Left colon (tissue), 2 donors: Measurements from ENCODE around the gene SUCLA2. TPM values are rescaled to one million over a fixed set of nuclear protein-coding genes. Genes with fewer than 3 reads are reported as not detected.
"Not testable (repeated sequence)": the region's sequence is repeated elsewhere in the genome, so short reads cannot be mapped to it uniquely, and the experiment has no call there.

Source experiments
- ATAC-seq: fragments of 200-7000 bp; cut with Tn5 transposase; one replicate; pipeline ENCODE4 v1.9.1; 2020; ENCODE audit warnings: mild to moderate bottlenecking, moderate library complexity
- DNase-seq, 2 donors: peaks; one replicate each; pipeline ENCODE4 v3.0.0-alpha.2; 2020
- intact Hi-C, 2 donors: fragments of 100-400 bp; cut with DNase I in 1 of 2; cut with micrococcal nuclease in 1 of 2; formaldehyde crosslinking; loops; one replicate each; pipeline versions ENCODE4 v1.11.2 to v1.14.0; 2022; cut with DNase I, micrococcal nuclease
- long read RNA-seq: library from polyadenylated mRNA; unstranded; transcript quantifications from one replicate; pipeline ENCODE4 v2.0.0, GENCODE V29; 2021
- total RNA-seq, 2 donors: library from RNA; stranded (reverse); fragmentation: NEBNext Ultra II Directional; extraction: Animal tissue kit (Norgen Biotek cat#: 25700); gene quantifications; one replicate each; pipeline ENCODE4 v1.2.1, GENCODE V29; 2021
- donor health status: DM: no; HTN: no; CAD: no.
- donor health status: DM: yes; HTN: yes; CAD: no.

Gene SUCLA2
- total RNA-seq = 10 to 100 TPM; 53.0 to 62.3 TPM
- long read RNA-seq, transcript SUCLA2-219 (11 exons, 2,111 nt) = major isoform, 209 of 230 reads
- long read RNA-seq, partial matches to known transcripts = 1 of 230 reads
- long read RNA-seq, other reads (novel, unspliced or antisense) = 18 of 230 reads

- intact Hi-C loops = no loop called here
- DNase-seq = peak; percentile 91 to 93
- ATAC-seq = peak; percentile 99
Measured at GRCh38 chr13:48001114-48001881, at the start of gene SUCLA2. Gene SUCLA2 (minus strand): TSS chr13:48001273. CDS start chr13:48001269, 4 bp downstream.

DNA sequence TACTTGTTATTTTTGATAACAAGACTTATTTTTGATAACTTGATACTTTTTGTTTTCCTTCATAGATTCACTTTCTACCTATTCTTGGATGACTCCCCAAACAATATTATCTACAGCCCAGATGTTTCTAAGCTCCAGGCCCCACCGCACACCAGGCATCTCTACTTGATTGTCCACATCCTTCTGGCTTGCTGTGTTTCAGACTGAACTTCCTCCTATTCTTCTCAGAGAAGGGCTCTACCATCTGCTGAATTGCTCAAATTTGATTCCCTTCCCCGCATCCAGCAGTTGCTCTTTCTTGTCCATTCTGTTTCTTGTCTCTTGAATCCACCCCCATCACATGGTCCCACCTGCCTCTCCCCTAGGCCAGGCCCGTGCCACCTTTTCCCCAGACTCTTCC, 49.5 kb upstream of the SUCLA2 start:
- DNase-seq = no peak
- ATAC-seq = no peak
- intact Hi-C loops = no loop called here

- ATAC-seq = peak; percentile 50
- intact Hi-C loops = no loop called here
- no peak for DNase-seq
Measured at GRCh38 chr13:48043789-48044503, 42.9 kb upstream of the SUCLA2 start.

DNA sequence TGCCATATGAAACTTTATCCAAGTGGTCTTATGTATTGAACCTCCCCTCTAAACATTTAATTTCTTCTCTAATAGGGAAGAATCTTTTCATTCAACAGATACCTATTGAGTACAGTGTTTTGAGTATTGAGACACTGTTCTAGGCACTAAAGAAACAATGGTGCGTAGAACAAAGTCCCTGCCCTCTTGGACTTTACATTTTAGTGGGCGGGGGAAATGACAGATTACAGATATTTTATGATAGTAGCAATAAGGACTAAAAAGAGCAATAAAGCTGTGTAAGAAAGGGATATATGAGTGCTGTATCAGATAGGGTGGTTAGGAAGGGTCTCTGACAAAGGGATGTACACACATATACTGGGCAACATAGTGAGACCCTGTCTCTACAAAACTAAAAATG, 41.8 kb upstream of the SUCLA2 start:
- DNase-seq (no peak), ATAC-seq (peak; percentile 65)
- intact Hi-C loops = no loop called here

DNA sequence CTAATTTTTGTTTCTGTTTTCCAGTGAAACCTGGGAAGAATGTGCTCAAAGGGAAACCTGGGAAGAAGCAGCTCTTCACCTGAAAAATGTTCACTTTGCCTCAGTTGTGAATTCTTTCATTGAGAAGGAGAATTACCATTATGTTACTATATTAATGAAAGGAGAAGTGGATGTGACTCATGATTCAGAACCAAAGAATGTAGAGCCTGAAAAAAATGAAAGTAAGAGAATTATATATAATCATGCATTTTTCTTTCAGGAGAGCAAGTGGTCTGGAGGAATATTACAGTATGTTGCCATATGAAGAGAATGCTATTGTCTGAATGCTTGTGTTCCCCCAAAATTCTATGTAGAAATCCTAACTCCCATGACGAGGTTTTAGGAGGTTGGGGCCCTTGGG, 39.8 kb upstream of the SUCLA2 start:
- no peak for DNase-seq
- no peak for ATAC-seq
- intact Hi-C loops = no loop called here

DNA sequence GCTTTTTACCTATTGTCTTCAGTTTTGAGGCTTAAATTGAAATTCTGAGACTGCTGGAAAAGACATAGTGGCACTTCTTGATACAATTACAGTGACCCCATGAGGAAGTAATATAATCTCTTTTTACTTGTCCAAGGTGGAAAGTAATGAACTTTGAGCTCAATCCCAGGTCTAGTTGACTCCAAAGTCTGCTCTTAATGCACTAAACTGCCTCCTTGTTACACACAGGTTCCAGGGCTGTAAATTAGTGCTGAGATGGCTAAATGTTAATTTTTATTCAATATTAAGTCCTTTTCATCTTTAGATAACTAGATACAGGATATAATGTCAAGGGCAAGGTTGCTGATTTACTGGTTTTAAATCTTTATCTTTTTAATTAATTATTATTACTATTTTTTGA, 39.0 kb upstream of the SUCLA2 start:
- DNase-seq (no peak), ATAC-seq (peak; percentile 43)
- intact Hi-C loops = no loop called here

DNA sequence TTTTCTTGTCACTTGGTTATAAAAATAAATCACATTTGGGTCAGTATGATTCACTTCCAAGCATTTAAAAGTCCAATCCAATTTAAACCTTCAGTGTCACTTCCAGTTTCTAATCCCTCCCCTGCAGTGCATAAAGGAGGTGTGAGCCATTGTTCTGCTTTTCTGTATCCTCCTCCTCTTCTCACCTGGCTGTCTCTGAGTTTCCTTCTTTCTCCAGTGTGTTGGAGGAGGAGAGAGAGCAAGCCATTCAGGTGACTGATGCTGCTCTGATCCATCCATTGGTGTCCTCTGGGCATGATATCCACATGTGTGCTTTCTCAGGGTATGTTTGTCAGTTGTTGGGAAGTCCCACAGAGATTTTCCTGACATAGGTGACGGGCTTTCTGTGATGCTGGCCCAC, 37.7 kb upstream of the SUCLA2 start:
- ATAC-seq = peak; percentile 13
- intact Hi-C loops = no loop called here
- no peak for DNase-seq

DNA sequence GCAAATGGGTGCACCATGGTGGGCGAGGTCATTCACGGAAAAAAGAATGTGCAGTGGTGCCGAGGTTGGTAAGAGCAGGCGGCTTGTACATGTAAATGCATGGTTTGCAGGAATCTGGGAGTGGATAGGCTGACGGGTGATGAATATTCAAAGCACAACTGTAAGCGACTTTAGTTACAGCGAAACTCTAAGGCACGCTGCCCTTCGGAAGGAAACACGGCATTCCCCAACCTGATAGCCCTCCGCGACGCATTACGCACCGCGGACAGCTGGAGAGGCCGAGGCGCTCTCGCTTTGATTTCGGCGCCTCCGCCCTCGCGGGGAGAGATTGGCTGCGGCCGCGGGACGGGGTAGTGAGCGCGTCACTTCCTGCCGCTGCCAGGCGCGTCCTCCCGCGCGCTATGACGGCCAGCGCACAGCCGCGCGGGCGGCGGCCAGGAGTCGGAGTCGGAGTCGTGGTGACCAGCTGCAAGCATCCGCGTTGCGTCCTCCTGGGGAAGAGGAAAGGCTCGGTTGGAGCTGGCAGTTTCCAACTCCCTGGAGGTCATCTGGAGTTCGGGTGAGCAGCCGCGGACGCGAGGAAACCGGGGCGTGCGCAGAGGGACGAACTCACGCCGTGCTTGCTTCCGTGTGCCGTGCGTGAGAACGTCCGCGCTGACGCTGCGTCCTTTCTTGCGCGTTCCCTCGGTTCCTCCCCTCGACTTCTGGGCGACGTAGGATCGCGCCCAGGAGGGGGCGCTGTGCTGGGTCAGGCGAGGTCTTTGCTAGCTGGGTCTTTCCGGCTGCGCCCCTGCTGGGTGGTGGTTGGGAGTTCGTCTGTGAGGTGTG, 36.5 kb upstream of the SUCLA2 start, which contains the start of gene NUDT15:
Gene NUDT15 (plus strand): TSS at position 381 of the 828 bp plus-strand sequence. CDS start 21 bp downstream, at position 402.
- intact Hi-C loops = no loop called here
- ATAC-seq = peak; percentile 89
- peak; percentile 91 to 96 for DNase-seq

DNA sequence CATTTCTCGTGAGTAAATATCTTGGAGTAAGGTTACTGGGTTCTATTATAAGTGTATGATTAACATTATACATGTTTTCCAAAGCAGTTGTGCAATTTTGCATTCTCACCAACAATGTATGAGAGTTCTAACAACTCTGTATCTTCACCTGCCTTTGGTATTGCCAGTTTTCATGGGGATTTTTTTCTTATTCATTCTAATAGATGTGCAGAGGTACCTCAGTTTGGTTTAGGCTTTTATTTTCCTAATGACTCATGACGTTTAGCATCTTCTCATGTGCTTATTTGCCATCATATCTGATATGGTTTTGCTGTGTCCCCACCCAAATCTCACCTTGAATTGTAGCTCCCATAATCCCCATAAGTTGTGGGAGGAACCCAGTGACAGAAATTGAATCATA, 28.8 kb upstream of the SUCLA2 start:
- DNase-seq (no peak), ATAC-seq (no peak)
- intact Hi-C loops = no loop called here

DNA sequence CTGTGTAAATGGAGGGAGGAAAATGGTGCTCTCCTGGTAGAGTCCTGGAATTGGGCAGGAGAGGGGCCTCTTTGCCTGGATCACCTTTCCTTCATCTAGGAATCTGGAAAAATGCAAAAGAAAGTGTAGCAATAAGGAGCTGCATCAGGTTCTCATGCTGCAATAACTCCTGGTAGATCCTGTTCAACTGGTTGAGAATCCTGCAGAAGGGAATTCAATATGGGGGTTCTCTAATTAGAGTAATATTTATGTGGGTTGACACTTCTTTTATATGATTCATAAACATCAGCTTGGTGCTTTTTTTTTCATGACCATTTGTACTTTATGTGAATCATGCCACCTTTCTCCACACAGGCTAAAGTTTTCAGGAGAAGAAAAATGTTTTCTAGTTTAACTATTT, 27.0 kb upstream of the SUCLA2 start:
- intact Hi-C loops = no loop called here
- DNase-seq = no peak
- ATAC-seq = no peak

DNA sequence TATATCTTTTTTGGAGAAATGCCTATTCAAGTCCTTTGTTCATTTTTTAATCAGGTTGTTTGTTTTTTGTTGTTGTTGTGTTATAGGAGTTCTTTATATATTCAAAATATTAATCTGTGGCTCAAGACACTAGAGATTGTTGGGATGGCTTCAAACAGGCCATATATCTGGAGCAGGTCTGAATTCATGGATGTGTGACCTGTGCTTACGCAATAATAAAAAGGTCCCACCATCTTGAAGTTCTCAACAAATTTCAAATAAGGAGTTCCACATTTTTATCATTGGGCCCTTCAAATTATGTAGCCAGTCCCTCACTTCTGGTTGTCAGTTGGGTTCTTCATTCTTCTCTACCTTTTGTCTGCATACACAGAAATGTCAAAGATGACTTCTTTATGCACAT, 18.7 kb upstream of the SUCLA2 start:
- no peak for ATAC-seq
- intact Hi-C loops = no loop called here
- DNase-seq = no peak

DNA sequence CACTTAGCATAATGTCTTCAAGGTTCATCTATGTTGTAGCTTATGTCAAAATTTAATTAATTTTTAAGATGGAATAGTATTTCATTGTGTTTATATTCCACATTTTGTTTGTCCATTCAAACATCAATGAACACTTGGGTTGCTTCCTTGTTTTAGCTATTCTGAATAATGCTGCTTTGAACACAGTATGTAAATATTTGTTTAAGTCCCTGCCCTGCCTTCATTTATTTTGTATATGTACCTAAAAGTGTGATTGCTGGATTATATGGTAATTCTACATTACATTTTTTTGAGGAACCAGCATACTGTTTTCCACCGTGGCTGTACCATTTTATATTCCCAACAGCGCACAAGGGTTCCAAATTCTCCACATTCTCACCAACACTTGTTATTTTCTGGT, 17.6 kb upstream of the SUCLA2 start:
- intact Hi-C loops = no loop called here
- ATAC-seq (peak; percentile 93), DNase-seq (no peak)

- DNase-seq (no peak), ATAC-seq (no peak)
- intact Hi-C loops = no loop called here
Measured at GRCh38 chr13:48014359-48014758, 13.3 kb upstream of the SUCLA2 start.

GRCh38 chr13:48012668-48013067, 11.6 kb upstream of the SUCLA2 start:
- DNase-seq (no peak), ATAC-seq (no peak)
- intact Hi-C loops = no loop called here

GRCh38 chr13:48010698-48011097, 9.6 kb upstream of the SUCLA2 start:
- intact Hi-C loops = no loop called here
- ATAC-seq (no peak), DNase-seq (no peak)

DNA sequence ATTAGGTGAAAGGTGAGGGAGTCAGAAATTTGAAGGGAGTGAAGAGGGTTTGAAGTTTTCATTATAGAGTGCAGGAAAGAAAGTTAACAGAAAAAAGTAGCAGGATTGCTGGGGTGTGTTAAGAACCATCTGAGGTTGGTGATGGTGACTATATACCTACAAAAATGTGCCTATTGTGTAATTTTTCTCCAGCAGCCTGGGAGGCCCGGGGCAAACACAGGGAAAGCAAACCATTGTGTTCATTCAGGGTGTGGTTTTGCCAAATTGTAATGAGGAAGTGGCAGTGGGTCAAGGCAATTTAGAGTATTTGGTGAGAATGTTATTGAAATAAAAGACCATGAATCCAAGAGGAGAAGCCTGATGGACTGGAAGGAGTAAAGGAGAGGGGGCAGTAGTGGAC, 8.2 kb upstream of the SUCLA2 start:
- intact Hi-C loops = no loop called here
- DNase-seq (peak in 1 of 2 donors; percentile 13), ATAC-seq (peak; percentile 86)

DNA sequence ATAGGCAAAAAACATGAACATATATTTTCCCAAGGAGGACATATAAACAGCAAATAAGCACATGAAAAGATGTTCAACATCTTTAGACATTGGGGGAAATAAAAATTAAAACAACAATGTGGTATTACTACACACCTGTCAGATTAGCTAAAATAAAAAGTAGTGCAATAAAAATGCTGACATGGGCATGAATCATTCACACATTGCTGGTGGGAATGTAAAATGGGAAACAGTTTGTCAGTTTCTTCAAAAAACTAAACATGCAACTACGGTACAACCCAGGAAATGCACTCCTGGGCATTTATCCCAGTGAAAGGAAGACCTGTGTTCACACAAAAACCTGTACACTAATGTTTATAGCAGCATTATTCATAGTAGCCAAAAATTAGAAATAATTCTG, 5.3 kb upstream of the SUCLA2 start:
- DNase-seq = no peak
- intact Hi-C loops = no loop called here
- ATAC-seq = no peak

DNA sequence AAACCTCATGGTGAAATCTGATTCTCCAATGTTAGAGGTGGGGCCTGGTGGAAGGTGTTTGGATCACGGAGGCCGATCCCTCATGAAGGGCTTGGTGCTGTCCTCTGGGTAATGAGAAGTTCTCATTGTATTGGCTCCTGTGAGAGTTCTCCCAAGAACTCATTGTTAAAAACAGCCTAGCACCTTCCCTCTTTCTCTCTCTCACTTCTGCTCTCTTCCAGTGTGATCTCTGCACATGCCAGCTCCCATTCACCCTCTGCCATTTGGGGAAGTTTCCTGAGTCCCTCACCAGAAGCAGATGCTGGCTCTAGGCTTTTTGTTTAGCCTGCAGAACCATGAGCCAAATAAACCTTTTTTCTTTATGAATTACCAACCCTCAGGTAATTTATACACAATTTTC, 3.1 kb upstream of the SUCLA2 start:
- intact Hi-C loops = no loop called here
- DNase-seq (no peak), ATAC-seq (no peak)

DNA sequence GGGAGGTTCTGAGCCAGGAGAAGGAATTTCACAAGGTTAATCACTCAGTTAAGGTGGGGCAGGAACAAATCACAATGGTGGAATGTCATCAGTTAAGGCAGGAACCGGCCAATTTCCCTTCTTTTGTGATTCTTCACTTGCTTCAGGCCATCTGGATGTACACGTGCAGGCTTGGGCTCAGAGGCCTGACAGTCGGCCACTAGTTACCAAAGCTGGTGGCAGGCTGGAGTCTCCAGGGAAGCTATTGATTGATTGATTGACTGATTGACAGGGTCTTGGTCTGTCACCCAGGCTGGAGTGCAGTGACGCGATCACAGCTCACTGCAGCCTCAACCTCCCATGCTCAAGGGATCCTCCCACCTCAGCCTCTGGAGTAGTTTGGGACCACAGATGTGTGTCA, 926 bp upstream of the SUCLA2 start:
- intact Hi-C loops, ATAC-seq: not testable (repeated sequence)
- DNase-seq = peak in 1 of 2 donors; percentile 13
